HepG2 (cell line): ENCODE measurements around the gene NINL. TPM values are rescaled to one million over a fixed set of nuclear protein-coding genes. Genes with fewer than 3 reads are reported as not detected.

ENCODE experiments used
- ARHGAP35 ChIP-seq: sonication (generic); formaldehyde crosslinking; IDR thresholded peaks from 2 replicates; pipeline ENCODE4 v1.9.0; 2022; ENCODE audit warnings: mild to moderate bottlenecking, inconsistent platforms, moderate library complexity, missing genetic modification reagents, borderline replicate concordance
- ATAD3A ChIP-seq: sonication (generic); formaldehyde crosslinking; IDR thresholded peaks from 2 replicates; pipeline ENCODE4 v1.4.0; 2020; ENCODE audit warnings: missing genetic modification reagents
- BRCA1 ChIP-seq: sonication (generic); formaldehyde crosslinking; IDR thresholded peaks from 2 replicates; pipeline ENCODE4 v1.4.0; 2020; ENCODE audit warnings: missing genetic modification reagents
- CBX5 ChIP-seq: sonication (generic); formaldehyde crosslinking; IDR thresholded peaks from 2 replicates; pipeline ENCODE4 v1.4.0; 2020; ENCODE audit warnings: missing genetic modification reagents, borderline replicate concordance
- ETV6 ChIP-seq: sonication (generic); formaldehyde crosslinking; conservative IDR thresholded peaks from 2 replicates; pipeline ENCODE4 v1.4.0; 2020; ENCODE audit warnings: missing genetic modification reagents
- GABPB1 ChIP-seq: IDR thresholded peaks from 2 replicates; pipeline ENCODE4 v1.6.1; 2016; ENCODE audit warnings: mild to moderate bottlenecking, missing genetic modification reagents, moderate library complexity, missing compliant biosample characterization
- HMGXB3 ChIP-seq: sonication (generic); formaldehyde crosslinking; IDR thresholded peaks from 2 replicates; pipeline ENCODE4 v1.4.0; 2020; ENCODE audit warnings: missing genetic modification reagents, borderline replicate concordance
- HNRNPLL ChIP-seq: fragments of 200-400 bp; formaldehyde crosslinking; IDR thresholded peaks from 2 replicates; pipeline ENCODE4 v1.6.1; 2017; ENCODE audit warnings: mild to moderate bottlenecking, low read depth, low read length; ENCODE audit not compliant: poor library complexity, severe bottlenecking
- KAT7 ChIP-seq: IDR thresholded peaks from 2 replicates; pipeline ENCODE4 v1.6.1; 2018; ENCODE audit warnings: borderline replicate concordance, missing compliant biosample characterization
- MXD3 ChIP-seq: IDR thresholded peaks from 2 replicates; pipeline ENCODE4 v1.6.1; 2016; ENCODE audit warnings: mild to moderate bottlenecking, missing biosample characterization, missing genetic modification reagents
- NFE2L1 ChIP-seq: sonication (generic); formaldehyde crosslinking; IDR thresholded peaks from 2 replicates; pipeline ENCODE4 v1.4.0; 2020; ENCODE audit warnings: missing genetic modification reagents, mild to moderate bottlenecking, borderline replicate concordance
- RFXAP ChIP-seq: sonication (generic); formaldehyde crosslinking; IDR thresholded peaks from 2 replicates; pipeline ENCODE4 v1.4.0; 2020; ENCODE audit warnings: missing genetic modification reagents, borderline replicate concordance
- SAFB2 ChIP-seq: sonication (generic); formaldehyde crosslinking; IDR thresholded peaks from 2 replicates; pipeline ENCODE4 v1.5.1; 2020; ENCODE audit warnings: missing genetic modification reagents, low read depth, mild to moderate bottlenecking, borderline replicate concordance
- SKI ChIP-seq: fragments of 450-650 bp; IDR thresholded peaks from one replicate; pipeline ENCODE4 v1.6.1; 2018; ENCODE audit warnings: mild to moderate bottlenecking; ENCODE audit not compliant: partially characterized antibody
- SNAI1 ChIP-seq: sonication (generic); formaldehyde crosslinking; IDR thresholded peaks from 2 replicates; pipeline ENCODE4 v1.5.0; 2020; ENCODE audit warnings: mild to moderate bottlenecking, missing genetic modification reagents, borderline replicate concordance
- TGIF2 ChIP-seq: IDR thresholded peaks from 2 replicates; pipeline ENCODE4 v1.6.1; 2016; ENCODE audit warnings: control low read depth, missing compliant biosample characterization
- YEATS2 ChIP-seq: sonication (generic); formaldehyde crosslinking; IDR thresholded peaks from 2 replicates; pipeline ENCODE4 v1.4.0; 2020; ENCODE audit warnings: missing genetic modification reagents, borderline replicate concordance
- ZKSCAN8 ChIP-seq: IDR thresholded peaks from 2 replicates; pipeline ENCODE4 v1.6.1; 2016; ENCODE audit warnings: borderline replicate concordance, missing genetic modification reagents, missing compliant biosample characterization
- ZNF251 ChIP-seq: sonication (generic); formaldehyde crosslinking; IDR thresholded peaks from 2 replicates; pipeline ENCODE4 v1.9.0; 2021; ENCODE audit warnings: mild to moderate bottlenecking, missing genetic modification reagents
- ZNF674 ChIP-seq: sonication (generic); formaldehyde crosslinking; IDR thresholded peaks from 2 replicates; pipeline ENCODE4 v1.5.0; 2020; ENCODE audit warnings: low read depth, mild to moderate bottlenecking, missing genetic modification reagents
- ZNF749 ChIP-seq: sonication (generic); formaldehyde crosslinking; IDR thresholded peaks from 2 replicates; pipeline ENCODE4 v1.8.0; 2022; ENCODE audit warnings: mild to moderate bottlenecking, missing genetic modification reagents, moderate library complexity, borderline replicate concordance
- polyA plus RNA-seq, 8 experiments: library from polyadenylated mRNA; depleted of rRNA in 3 of 8; stranded (reverse) in 7 of 8; unstranded in 1 of 8; fragments of >200 nt; fragmentation: Illumina TruSeq in 4 of 8; extraction: Trizol in 4 of 8; gene quantifications; 2 replicates each; pipeline versions ENCODE4 v1.2.1 to v1.2.3, GENCODE V29; 2011 to 2016; ENCODE audit warnings: low read depth in 4 of 8, missing spikeins in 1 of 8, mixed read lengths in 1 of 8; ENCODE audit not compliant: insufficient read depth in 1 of 8
- total RNA-seq, 5 experiments: library from RNA; depleted of rRNA; stranded (reverse); fragments of >200 nt; fragmentation: Illumina TruSeq; extraction: Trizol; gene quantifications; 2 replicates each; pipeline ENCODE4 v1.2.3, GENCODE V29; 2016; ENCODE audit warnings: low read depth in 1 of 5
- TF ChIP-seq, protein P1 (sequence below): sonication (generic); formaldehyde crosslinking; IDR thresholded peaks from 2 replicates; pipeline ENCODE4 v1.8.0; 2022; ENCODE audit warnings: mild to moderate bottlenecking, missing genetic modification reagents; ENCODE audit not compliant: insufficient replicate concordance
- TF ChIP-seq, protein P2 (sequence below): sonication (generic); formaldehyde crosslinking; IDR thresholded peaks from 2 replicates; pipeline ENCODE4 v1.4.0; 2020; ENCODE audit warnings: missing genetic modification reagents, borderline replicate concordance

Gene NINL
- total and polyA plus RNA-seq, 2 of the 13 experiments (the other 11 are each of a cell fraction or from before 2014, with no cell fraction given), result 32.3 to 34.3 TPM

GRCh38 chr20:25623225-25623735 is 37.9 kb upstream of the NINL start (continued):
- TF ChIP-seq ARHGAP35 (CRISPR knock-in tag) (no peak; the same call in 1 of the 2 replicates), RFXAP (CRISPR knock-in tag) (0 out of 2 replicates have a peak, but pooled peaks have one; percentile 24), ZNF674 (CRISPR knock-in tag) (no peak), CBX5 (CRISPR knock-in tag) (no peak), BRCA1 (CRISPR knock-in tag) (no peak), ZNF251 (CRISPR knock-in tag) (peak; percentile 77; the same call in 1 of the 2 replicates), HNRNPLL (no peak), MXD3 (CRISPR knock-in tag) (no peak; the same call in 1 of the 2 replicates), ATAD3A (CRISPR knock-in tag) (no peak; the same call in 1 of the 2 replicates), SKI (no peak), TGIF2 (CRISPR knock-in tag) (no peak), ETV6 (CRISPR knock-in tag) (no peak), SAFB2 (peak; percentile 98), YEATS2 (CRISPR knock-in tag) (no peak), GABPB1 (CRISPR knock-in tag) (no peak), SNAI1 (CRISPR knock-in tag) (no peak), KAT7 (CRISPR knock-in tag) (no peak; the same call in none of the 2 replicates), ZKSCAN8 (CRISPR knock-in tag) (no peak), ZNF749 (CRISPR knock-in tag) (no peak), HMGXB3 (0 out of 2 replicates have a peak, but pooled peaks have one; percentile 10), NFE2L1 (CRISPR knock-in tag) (no peak; the same call in 1 of the 2 replicates)
- TF ChIP-seq, protein P1, sequence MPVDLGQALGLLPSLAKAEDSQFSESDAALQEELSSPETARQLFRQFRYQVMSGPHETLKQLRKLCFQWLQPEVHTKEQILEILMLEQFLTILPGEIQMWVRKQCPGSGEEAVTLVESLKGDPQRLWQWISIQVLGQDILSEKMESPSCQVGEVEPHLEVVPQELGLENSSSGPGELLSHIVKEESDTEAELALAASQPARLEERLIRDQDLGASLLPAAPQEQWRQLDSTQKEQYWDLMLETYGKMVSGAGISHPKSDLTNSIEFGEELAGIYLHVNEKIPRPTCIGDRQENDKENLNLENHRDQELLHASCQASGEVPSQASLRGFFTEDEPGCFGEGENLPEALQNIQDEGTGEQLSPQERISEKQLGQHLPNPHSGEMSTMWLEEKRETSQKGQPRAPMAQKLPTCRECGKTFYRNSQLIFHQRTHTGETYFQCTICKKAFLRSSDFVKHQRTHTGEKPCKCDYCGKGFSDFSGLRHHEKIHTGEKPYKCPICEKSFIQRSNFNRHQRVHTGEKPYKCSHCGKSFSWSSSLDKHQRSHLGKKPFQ (CRISPR knock-in tag), result peak; percentile 62
- TF ChIP-seq, protein P2, sequence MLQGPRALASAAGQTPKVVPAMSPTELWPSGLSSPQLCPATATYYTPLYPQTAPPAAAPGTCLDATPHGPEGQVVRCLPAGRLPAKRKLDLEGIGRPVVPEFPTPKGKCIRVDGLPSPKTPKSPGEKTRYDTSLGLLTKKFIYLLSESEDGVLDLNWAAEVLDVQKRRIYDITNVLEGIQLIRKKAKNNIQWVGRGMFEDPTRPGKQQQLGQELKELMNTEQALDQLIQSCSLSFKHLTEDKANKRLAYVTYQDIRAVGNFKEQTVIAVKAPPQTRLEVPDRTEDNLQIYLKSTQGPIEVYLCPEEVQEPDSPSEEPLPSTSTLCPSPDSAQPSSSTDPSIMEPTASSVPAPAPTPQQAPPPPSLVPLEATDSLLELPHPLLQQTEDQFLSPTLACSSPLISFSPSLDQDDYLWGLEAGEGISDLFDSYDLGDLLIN (CRISPR knock-in tag), result peak; percentile 37; the same call in 1 of the 2 replicates
